ENCODE measurements around the gene CDH2. TPM values are rescaled to one million over a fixed set of nuclear protein-coding genes. Genes with fewer than 3 reads are reported as not detected.
"Not testable (repeated sequence)": the region's sequence is repeated elsewhere in the genome, so short reads cannot be mapped to it uniquely, and the experiment has no call there.

CDH2 gene
- total RNA-seq, 1 donor from 2014 or later = 198 TPM

- Mint-ChIP-seq H3K27ac (ENCODE audit: unreplicated experiment) (no peak overlapping the region), H3K36me3 (ENCODE audit: low read depth) (no peaks in the 10 kb centered on the region), H3K27me3 (ENCODE audit: low read depth) (no peaks in the 10 kb centered on the region), H3K9me3 (ENCODE audit: low read depth) (no peaks in the 10 kb centered on the region), H3K4me3 (ENCODE audit: unreplicated experiment) (no peak overlapping the region), H3K4me1 (ENCODE audit: low read depth) (peaks cover 23% of the 10 kb centered on the region)
- DNase-seq (ENCODE audit: low spot score) = no peak
- TF ChIP-seq, protein P1, sequence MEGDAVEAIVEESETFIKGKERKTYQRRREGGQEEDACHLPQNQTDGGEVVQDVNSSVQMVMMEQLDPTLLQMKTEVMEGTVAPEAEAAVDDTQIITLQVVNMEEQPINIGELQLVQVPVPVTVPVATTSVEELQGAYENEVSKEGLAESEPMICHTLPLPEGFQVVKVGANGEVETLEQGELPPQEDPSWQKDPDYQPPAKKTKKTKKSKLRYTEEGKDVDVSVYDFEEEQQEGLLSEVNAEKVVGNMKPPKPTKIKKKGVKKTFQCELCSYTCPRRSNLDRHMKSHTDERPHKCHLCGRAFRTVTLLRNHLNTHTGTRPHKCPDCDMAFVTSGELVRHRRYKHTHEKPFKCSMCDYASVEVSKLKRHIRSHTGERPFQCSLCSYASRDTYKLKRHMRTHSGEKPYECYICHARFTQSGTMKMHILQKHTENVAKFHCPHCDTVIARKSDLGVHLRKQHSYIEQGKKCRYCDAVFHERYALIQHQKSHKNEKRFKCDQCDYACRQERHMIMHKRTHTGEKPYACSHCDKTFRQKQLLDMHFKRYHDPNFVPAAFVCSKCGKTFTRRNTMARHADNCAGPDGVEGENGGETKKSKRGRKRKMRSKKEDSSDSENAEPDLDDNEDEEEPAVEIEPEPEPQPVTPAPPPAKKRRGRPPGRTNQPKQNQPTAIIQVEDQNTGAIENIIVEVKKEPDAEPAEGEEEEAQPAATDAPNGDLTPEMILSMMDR (IDR thresholded peaks at IDR 0.05) = no peak
Measured at GRCh38 chr18:27922780-27923179, 254.2 kb downstream of the CDH2 start.

DNA sequence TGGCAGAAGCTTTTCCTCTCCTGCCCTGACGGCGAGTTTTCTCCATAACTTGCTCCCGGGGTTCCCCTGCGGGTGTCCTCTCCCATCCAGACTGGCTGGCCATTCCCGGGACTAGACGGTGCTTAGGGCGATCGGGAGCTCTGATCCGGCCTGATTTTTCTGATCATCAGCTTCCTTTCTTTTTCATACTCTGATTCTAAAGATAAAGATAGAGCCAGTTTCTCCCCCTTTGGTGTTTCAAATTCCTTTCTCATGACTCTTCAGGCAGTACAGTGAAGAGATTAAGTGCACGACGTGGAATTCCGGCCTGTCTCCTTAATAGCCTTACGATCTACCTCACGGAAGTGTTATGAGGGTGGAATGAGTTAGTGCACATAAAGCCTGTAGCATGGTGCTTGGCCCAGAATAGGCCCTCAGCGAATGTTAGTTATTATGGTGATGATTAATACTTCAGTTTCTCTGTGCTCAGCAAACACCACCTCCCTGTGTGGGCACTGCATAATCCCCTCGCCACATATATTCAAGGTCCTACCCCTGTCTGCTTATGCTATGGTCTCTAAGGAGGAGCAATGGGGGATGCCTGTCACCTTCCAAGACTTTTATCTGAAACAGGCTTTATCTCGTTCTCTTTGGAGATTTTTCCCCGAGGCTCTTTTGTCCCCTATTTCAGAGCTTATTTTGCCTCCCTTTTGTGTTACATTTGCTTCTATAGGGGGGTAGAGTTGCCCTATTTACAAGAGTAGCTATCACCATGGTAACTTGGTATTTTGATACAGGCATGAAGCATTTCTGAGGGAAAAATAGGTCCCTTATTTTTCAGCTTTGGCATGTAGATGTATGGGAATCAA is 254.8 kb downstream of the CDH2 start:
- no peaks in the 10 kb centered on the region for H3K36me3 Mint-ChIP-seq (ENCODE audit: low read depth)
- TF ChIP-seq, protein P1 (IDR thresholded peaks at IDR 0.05) = no peak
- no peaks in the 10 kb centered on the region for H3K27me3 Mint-ChIP-seq (ENCODE audit: low read depth)
- H3K4me1 Mint-ChIP-seq (ENCODE audit: low read depth) = peaks cover 23% of the 10 kb centered on the region
- no peak for DNase-seq (ENCODE audit: low spot score)
- peak overlapping the region; percentile 92 for H3K27ac Mint-ChIP-seq (ENCODE audit: unreplicated experiment)
- peak overlapping the region; percentile 29 for H3K4me3 Mint-ChIP-seq (ENCODE audit: unreplicated experiment)
- H3K9me3 Mint-ChIP-seq (ENCODE audit: low read depth) = no peaks in the 10 kb centered on the region

GRCh38 chr18:27921392-27921791 is 255.5 kb downstream of the CDH2 start:
- H3K4me1 Mint-ChIP-seq (ENCODE audit: low read depth) = peaks cover 23% of the 10 kb centered on the region
- no peak for DNase-seq (ENCODE audit: low spot score)
- no peaks in the 10 kb centered on the region for H3K27me3 Mint-ChIP-seq (ENCODE audit: low read depth)
- no peaks in the 10 kb centered on the region for H3K36me3 Mint-ChIP-seq (ENCODE audit: low read depth)
- H3K4me3 Mint-ChIP-seq (ENCODE audit: unreplicated experiment) = peak overlapping the region; percentile 29
- peak overlapping the region; percentile 92 for H3K27ac Mint-ChIP-seq (ENCODE audit: unreplicated experiment)
- TF ChIP-seq, protein P1 (IDR thresholded peaks at IDR 0.05) = no peak
- no peaks in the 10 kb centered on the region for H3K9me3 Mint-ChIP-seq (ENCODE audit: low read depth)

- TF ChIP-seq, protein P1 (IDR thresholded peaks at IDR 0.05) = no peak
- no peaks in the 10 kb centered on the region for H3K9me3 Mint-ChIP-seq (ENCODE audit: low read depth)
- no peak overlapping the region for H3K4me3 Mint-ChIP-seq (ENCODE audit: unreplicated experiment)
- no peak for DNase-seq (ENCODE audit: low spot score)
- peaks cover 23% of the 10 kb centered on the region for H3K4me1 Mint-ChIP-seq (ENCODE audit: low read depth)
- H3K36me3 Mint-ChIP-seq (ENCODE audit: low read depth) = no peaks in the 10 kb centered on the region
- no peaks in the 10 kb centered on the region for H3K27me3 Mint-ChIP-seq (ENCODE audit: low read depth)
- no peak overlapping the region for H3K27ac Mint-ChIP-seq (ENCODE audit: unreplicated experiment)
Measured at GRCh38 chr18:27920836-27921235, 256.1 kb downstream of the CDH2 start.

- not testable (repeated sequence) for H3K27ac Mint-ChIP-seq (ENCODE audit: unreplicated experiment); H3K27me3 Mint-ChIP-seq (ENCODE audit: low read depth); H3K4me1 Mint-ChIP-seq (ENCODE audit: low read depth); DNase-seq (ENCODE audit: low spot score); H3K4me3 Mint-ChIP-seq (ENCODE audit: unreplicated experiment)
- Mint-ChIP-seq H3K9me3 (ENCODE audit: low read depth) (peaks cover 43% of the 10 kb centered on the region), H3K36me3 (ENCODE audit: low read depth) (peaks cover 11% of the 10 kb centered on the region)
Measured at GRCh38 chr18:27906189-27906588, 270.7 kb downstream of the CDH2 start.

DNA sequence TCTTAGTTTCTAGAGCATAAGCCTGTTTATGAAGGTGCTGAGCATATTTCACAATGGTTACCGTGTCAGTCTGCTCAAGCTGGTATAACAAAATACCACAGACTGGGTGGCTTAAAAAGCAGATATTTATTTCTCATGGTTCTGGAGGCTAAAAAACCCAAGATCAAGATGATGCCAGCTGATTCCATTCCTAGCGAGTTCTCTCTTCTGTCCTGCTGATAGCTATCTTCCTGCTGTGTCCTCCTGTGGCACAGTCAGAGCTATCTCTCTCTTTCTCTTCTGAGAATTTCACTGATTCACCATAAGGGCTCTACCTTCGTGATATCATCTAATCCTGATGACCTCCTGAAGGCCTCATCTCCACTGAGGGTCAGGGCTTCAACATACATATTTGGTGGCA is 273.0 kb downstream of the CDH2 start:
- no peak for DNase-seq (ENCODE audit: low spot score)
- Mint-ChIP-seq H3K36me3 (ENCODE audit: low read depth) (peaks cover 5% of the 10 kb centered on the region), H3K9me3 (ENCODE audit: low read depth) (peaks cover 32% of the 10 kb centered on the region), H3K4me1 (ENCODE audit: low read depth) (no peaks in the 10 kb centered on the region), H3K27me3 (ENCODE audit: low read depth) (no peaks in the 10 kb centered on the region), H3K27ac (ENCODE audit: unreplicated experiment) (no peak overlapping the region), H3K4me3 (ENCODE audit: unreplicated experiment) (no peak overlapping the region)
- TF ChIP-seq, protein P1 (IDR thresholded peaks at IDR 0.05) = no peak
